Gastrocnemius medialis (tissue), 4 donors: ENCODE data around the gene HSD17B13. TPM values are rescaled to one million over a fixed set of nuclear protein-coding genes. Genes with fewer than 3 reads are reported as not detected.

Experiments
- ATAC-seq, 2 donors: fragments of 150-250 bp; one replicate each; pipeline ENCODE4 v1.9.1; 2016
- DNase-seq, 2 donors: peaks; one replicate each; pipeline ENCODE4 v3.0.0-alpha.2; 2019
- H3K27ac ChIP-seq, 4 donors: fragments of 200-600 bp; sonication (generic); 1 replicate in 1 of 4; 2 replicates in 3 of 4; pipeline ENCODE4 v1.5.1; 2016 to 2018; ENCODE audit warnings: mild to moderate bottlenecking in 2 of 4, moderate library complexity in 1 of 4
- H3K27me3 ChIP-seq, 3 donors: fragments of 200-600 bp; sonication (generic) in 2 of 3; 1 replicate in 1 of 3; 2 replicates in 2 of 3; pipeline versions ENCODE4 v1.5.1 to v1.6.0; 2016 to 2019; ENCODE audit warnings: mild to moderate bottlenecking in 1 of 3, moderate library complexity in 1 of 3
- H3K36me3 ChIP-seq, 2 donors: fragments of 200-600 bp; sonication (generic) in 1 of 2; one replicate each; pipeline ENCODE4 v1.5.1; 2017 to 2018
- H3K4me1 ChIP-seq, 2 donors: fragments of 200-600 bp; sonication (generic) in 1 of 2; one replicate each; pipeline ENCODE4 v1.5.1; 2016 to 2017; ENCODE audit warnings: mild to moderate bottlenecking in 2 of 2
- H3K4me3 ChIP-seq, 4 donors: fragments of 200-600 bp; sonication (generic) in 3 of 4; 1 replicate in 1 of 4; 2 replicates in 3 of 4; pipeline ENCODE4 v1.5.1; 2016 to 2019; ENCODE audit warnings: mild to moderate bottlenecking in 2 of 4
- H3K9me3 ChIP-seq, 3 donors: fragments of 200-600 bp; sonication (generic) in 2 of 3; 1 replicate in 1 of 3; 2 replicates in 2 of 3; pipeline ENCODE4 v1.5.1; 2016 to 2019
- CTCF ChIP-seq, 5 experiments: fragments of 450-650 bp in 3 of 5; fragments of 200-600 bp in 2 of 5; sonication (generic) in 2 of 5; IDR thresholded peaks in 4 of 5; conservative IDR thresholded peaks in 1 of 5; 1 replicate in 4 of 5; 2 replicates in 1 of 5; pipeline ENCODE4 v1.5.1; 2016 to 2019; ENCODE audit warnings: antibody characterized with exemption in 5 of 5, mild to moderate bottlenecking in 3 of 5, moderate library complexity in 3 of 5
- POLR2A ChIP-seq, 2 donors: fragments of 450-650 bp; IDR thresholded peaks; one replicate each; pipeline ENCODE4 v1.6.1; 2017; ENCODE audit warnings: antibody characterized with exemption in 2 of 2, mild to moderate bottlenecking in 2 of 2, moderate library complexity in 2 of 2
- in situ Hi-C, 4 donors: fragments of 200-750 bp; cut with MboI; loops; one replicate each; pipeline versions ENCODE4 v1.15.0 to v1.8.0; 2017; ENCODE audit warnings: low sequenced_read_pairs in 4 of 4
- intact Hi-C: fragments of 100-400 bp; cut with DNase I; formaldehyde crosslinking; loops from one replicate; pipeline ENCODE4 v1.15.1; 2023; ENCODE audit warnings: low total_unique reads
- total RNA-seq, 4 donors: library from RNA; depleted of rRNA; stranded (reverse); fragments of >200 nt; gene quantifications; one replicate each; pipeline versions ENCODE4 v1.1.0 to v1.2.3, GENCODE V29; 2016

The HSD17B13 gene
- total RNA-seq, 4 donors from 2014 or later = 0.13 to 0.58 (median 0.28) TPM

DNA sequence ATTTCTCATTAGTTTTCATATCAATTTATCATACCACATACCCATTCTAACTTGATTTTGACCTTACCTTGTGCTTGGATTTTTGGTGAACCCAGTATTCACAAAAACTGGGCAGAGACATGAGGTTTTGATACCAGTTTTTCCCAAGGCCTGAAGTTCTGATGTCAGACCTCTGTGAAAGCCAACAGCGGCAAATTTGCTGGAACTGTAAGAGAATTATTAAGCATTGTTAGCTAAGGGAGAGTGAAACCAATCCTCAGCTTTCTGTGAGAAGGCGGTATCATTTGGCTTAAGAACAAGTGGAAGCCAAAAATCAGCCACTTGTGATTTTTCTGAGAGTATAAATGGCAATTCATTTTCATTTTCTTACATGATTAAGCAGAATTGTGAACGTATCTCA is 8.9 kb downstream of the HSD17B13 start:
- Histone ChIP-seq H3K27me3 (no peaks in the 10 kb centered on the region), H3K36me3 (no peaks in the 10 kb centered on the region), H3K4me1 (peaks cover 4 to 5% of the 10 kb centered on the region in 2 donors), H3K27ac (peak overlapping the region in 1 of 4 donors; percentile 51), H3K9me3 (no peaks in the 10 kb centered on the region), H3K4me3 (no peak overlapping the region)
- TF ChIP-seq POLR2A (IDR thresholded peaks at IDR 0.05) = no peak
- no peak for TF ChIP-seq CTCF (IDR thresholded peaks at IDR 0.05 in 4 of 5, conservative IDR thresholded peaks at IDR 0.05 in 1 of 5)
- no peak for DNase-seq
- in situ Hi-C loops (no loop called here), intact Hi-C loops (no loop called here)
- no peak for ATAC-seq

GRCh38 chr4:87311684-87312083 is 11.0 kb downstream of the HSD17B13 start:
- Histone ChIP-seq H3K9me3 (no peaks in the 10 kb centered on the region), H3K4me3 (no peak overlapping the region), H3K4me1 (peaks cover 4 to 5% of the 10 kb centered on the region in 2 donors), H3K36me3 (no peaks in the 10 kb centered on the region), H3K27ac (no peak overlapping the region), H3K27me3 (no peaks in the 10 kb centered on the region)
- intact Hi-C loops (no loop called here), in situ Hi-C loops (no loop called here)
- DNase-seq = no peak
- TF ChIP-seq CTCF (IDR thresholded peaks at IDR 0.05 in 4 of 5, conservative IDR thresholded peaks at IDR 0.05 in 1 of 5) = no peak
- TF ChIP-seq POLR2A (IDR thresholded peaks at IDR 0.05) = no peak
- ATAC-seq = no peak

- Histone ChIP-seq H3K36me3 (no peaks in the 10 kb centered on the region), H3K27me3 (no peaks in the 10 kb centered on the region), H3K9me3 (no peaks in the 10 kb centered on the region), H3K4me1 (peaks cover 4 to 5% of the 10 kb centered on the region in 2 donors), H3K27ac (no peak overlapping the region), H3K4me3 (no peak overlapping the region)
- TF ChIP-seq CTCF (IDR thresholded peaks at IDR 0.05 in 4 of 5, conservative IDR thresholded peaks at IDR 0.05 in 1 of 5) (no peak), POLR2A (IDR thresholded peaks at IDR 0.05) (no peak)
- DNase-seq = no peak
- ATAC-seq = no peak
- intact Hi-C loops = no loop called here
- in situ Hi-C loops = no loop called here
These were observed 11.9 kb downstream of the HSD17B13 start for GRCh38 chr4:87310691-87311335.

GRCh38 chr4:87309625-87310024 is 13.1 kb downstream of the HSD17B13 start:
- ATAC-seq = peak; percentile 56 to 58
- in situ Hi-C loops = no loop called here
- TF ChIP-seq CTCF (IDR thresholded peaks at IDR 0.05 in 4 of 5, conservative IDR thresholded peaks at IDR 0.05 in 1 of 5) (no peak), POLR2A (IDR thresholded peaks at IDR 0.05) (no peak)
- Histone ChIP-seq H3K36me3 (no peaks in the 10 kb centered on the region), H3K27ac (no peak overlapping the region), H3K9me3 (no peaks in the 10 kb centered on the region), H3K4me3 (no peak overlapping the region), H3K27me3 (no peaks in the 10 kb centered on the region), H3K4me1 (peaks cover 0 to 2% of the 10 kb centered on the region in 2 donors)
- intact Hi-C loops = no loop called here
- DNase-seq = no peak

DNA sequence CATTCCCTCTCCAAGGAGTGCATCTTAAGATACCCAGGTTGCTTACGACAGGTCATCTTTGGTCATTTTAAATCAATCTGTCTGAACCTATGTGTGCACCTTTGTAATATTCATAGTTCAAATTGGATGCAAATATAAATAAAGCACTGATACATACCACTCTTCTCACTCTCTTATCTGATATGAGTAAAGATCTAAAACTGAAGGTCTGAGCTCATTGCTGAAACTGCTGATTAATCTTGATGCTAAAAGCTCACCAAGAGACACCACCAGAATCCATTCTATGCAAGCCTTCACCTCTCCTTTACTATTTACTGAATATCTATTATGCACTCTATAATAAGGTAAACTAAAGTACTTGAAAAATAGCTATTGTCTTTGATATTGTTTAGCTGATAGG is 16.6 kb downstream of the HSD17B13 start:
- no peak overlapping the region for H3K27ac ChIP-seq
- H3K9me3 ChIP-seq = no peaks in the 10 kb centered on the region
- no peak overlapping the region for H3K4me3 ChIP-seq
- no peak for DNase-seq
- H3K36me3 ChIP-seq = no peaks in the 10 kb centered on the region
- H3K27me3 ChIP-seq = no peaks in the 10 kb centered on the region
- TF ChIP-seq POLR2A (IDR thresholded peaks at IDR 0.05) (no peak), CTCF (IDR thresholded peaks at IDR 0.05 in 4 of 5, conservative IDR thresholded peaks at IDR 0.05 in 1 of 5) (no peak)
- in situ Hi-C loops (no loop called here), intact Hi-C loops (no loop called here)
- ATAC-seq = no peak
- no peaks in the 10 kb centered on the region for H3K4me1 ChIP-seq
